Measurements from ENCODE around the gene SGCG.
"Not testable (repeated sequence)": the region's sequence is repeated elsewhere in the genome, so short reads cannot be mapped to it uniquely, and the experiment has no call there.

The SGCG gene

GRCh38 chr13:23180711-23181110 is at the start of gene SGCG:
Gene SGCG (plus strand): TSS chr13:23180979. CDS start chr13:23203695, 22,716 bp downstream.
- ChIA-PET CTCF (interaction anchor here (0.7 kb wide), 1 partner anchor 22 kb away, joined by 4 read pairs; no protein-coding TSS in a partner anchor), POLR2A (no interaction called here)
- TF ChIP-seq NFRKB (IDR thresholded peaks at IDR 0.05) = no peak
- no peak for DNase-seq (ENCODE audit: extremely low spot score)

DNA sequence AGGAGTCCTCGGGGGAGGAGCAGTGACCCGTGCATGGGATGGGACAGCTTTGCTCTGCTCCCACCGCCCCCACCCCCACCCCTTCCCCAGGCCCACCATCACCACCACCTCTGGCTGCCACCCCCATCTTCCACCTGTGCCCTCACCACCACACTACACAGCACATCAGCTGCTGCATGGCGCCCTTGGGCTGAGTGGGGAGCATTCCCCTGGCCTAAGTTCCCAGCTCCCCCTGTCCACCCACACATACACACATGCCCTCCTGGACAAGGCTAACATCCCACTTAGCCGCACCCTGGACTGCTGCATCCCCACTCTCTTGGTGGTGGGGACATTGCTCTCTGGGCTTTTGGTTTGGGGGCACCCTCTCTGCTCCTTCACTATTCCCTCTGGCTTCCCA is 46.2 kb upstream of the SGCG start:
- ChIA-PET POLR2A (no interaction called here), CTCF (no interaction called here)
- no peak for TF ChIP-seq FOXM1 (IDR thresholded peaks at IDR 0.05; ENCODE audit: borderline replicate concordance)
- TF ChIP-seq BHLHE40 (IDR thresholded peaks at IDR 0.05; ENCODE audit: borderline replicate concordance) = no peak
- TF ChIP-seq SP1 (IDR thresholded peaks at IDR 0.05) = no peak
- no peak for TF ChIP-seq ZNF384 (IDR thresholded peaks at IDR 0.05)
- TF ChIP-seq CTBP1 (IDR thresholded peaks at IDR 0.05; ENCODE audit: borderline replicate concordance) = no peak
- TF ChIP-seq PKNOX1 (IDR thresholded peaks at IDR 0.05) = no peak
- no peak for TF ChIP-seq NFRKB (IDR thresholded peaks at IDR 0.05)
- TF ChIP-seq LEF1 (IDR thresholded peaks at IDR 0.05; ENCODE audit: borderline replicate concordance) = no peak
- no peak for TF ChIP-seq FOXA1 (IDR thresholded peaks at IDR 0.05)
- TF ChIP-seq L3MBTL2 (conservative IDR thresholded peaks at IDR 0.05) = no peak
- TF ChIP-seq FOXK2 (IDR thresholded peaks at IDR 0.05) = no peak
- TF ChIP-seq ELF4 (IDR thresholded peaks at IDR 0.05) = no peak
- no peak for TF ChIP-seq HDGF (IDR thresholded peaks at IDR 0.05; ENCODE audit: borderline replicate concordance)
- no peak for TF ChIP-seq ARNT (IDR thresholded peaks at IDR 0.05)
- TF ChIP-seq TARDBP (IDR thresholded peaks at IDR 0.05) = no peak
- no peak for TF ChIP-seq SUZ12 (IDR thresholded peaks at IDR 0.05)
- DNase-seq (ENCODE audit: extremely low spot score) = no peak

DNA sequence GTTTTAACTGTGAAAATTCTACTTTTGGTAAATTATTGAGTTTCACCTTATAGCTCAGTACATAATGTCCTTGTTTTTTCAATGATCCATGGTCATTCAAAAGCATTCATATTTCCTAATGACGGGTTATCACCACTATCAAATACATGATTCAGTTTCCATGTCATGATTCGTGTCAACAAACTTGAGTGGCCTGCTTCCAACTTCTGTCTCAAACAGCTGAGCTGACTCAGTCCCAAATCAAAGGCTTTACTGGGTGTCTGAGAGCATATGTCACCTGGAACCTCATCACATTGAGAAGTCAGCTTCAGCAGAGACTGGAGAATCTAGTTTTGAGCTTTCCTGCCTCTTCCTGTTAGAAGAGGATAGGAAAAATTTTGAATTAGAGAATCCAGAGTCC is 40.3 kb upstream of the SGCG start:
- ChIA-PET POLR2A (no interaction called here), CTCF (no interaction called here)
- no peak for DNase-seq (ENCODE audit: extremely low spot score)
- TF ChIP-seq NFRKB (IDR thresholded peaks at IDR 0.05) (no peak), ELF4 (IDR thresholded peaks at IDR 0.05) (no peak), HDGF (IDR thresholded peaks at IDR 0.05; ENCODE audit: borderline replicate concordance) (no peak), L3MBTL2 (conservative IDR thresholded peaks at IDR 0.05) (no peak), FOXA1 (IDR thresholded peaks at IDR 0.05) (no peak), ZNF384 (IDR thresholded peaks at IDR 0.05) (no peak), FOXM1 (IDR thresholded peaks at IDR 0.05; ENCODE audit: borderline replicate concordance) (no peak), FOXK2 (IDR thresholded peaks at IDR 0.05) (no peak), SUZ12 (IDR thresholded peaks at IDR 0.05) (no peak), SP1 (IDR thresholded peaks at IDR 0.05) (no peak), ARNT (IDR thresholded peaks at IDR 0.05) (no peak), PKNOX1 (IDR thresholded peaks at IDR 0.05) (no peak)

DNA sequence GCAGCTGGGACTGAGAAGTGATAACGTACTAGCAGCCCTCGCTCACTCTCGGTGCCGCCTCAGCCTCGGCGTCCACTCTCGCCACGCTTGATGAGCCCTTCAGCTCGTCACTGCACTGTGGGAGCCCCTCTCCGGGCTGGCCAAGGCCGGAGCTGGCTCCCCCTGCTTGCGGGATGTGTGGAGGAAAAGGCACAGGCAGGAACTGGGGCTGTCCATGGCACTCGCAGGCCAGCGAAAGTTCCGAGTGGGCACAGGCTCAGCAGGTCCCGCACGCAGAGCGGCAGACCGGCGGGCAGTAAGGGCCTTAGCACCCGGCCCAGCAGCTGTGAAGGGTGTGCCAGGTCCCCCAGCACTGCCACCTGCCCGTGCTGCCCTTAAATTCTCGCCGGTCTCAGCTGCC is 38.8 kb upstream of the SGCG start:
- no peak for DNase-seq (ENCODE audit: extremely low spot score)
- ChIA-PET POLR2A (no interaction called here), CTCF (no interaction called here)
- TF ChIP-seq SP1 (IDR thresholded peaks at IDR 0.05) = no peak
- no peak for TF ChIP-seq HDGF (IDR thresholded peaks at IDR 0.05; ENCODE audit: borderline replicate concordance)
- no peak for TF ChIP-seq BHLHE40 (IDR thresholded peaks at IDR 0.05; ENCODE audit: borderline replicate concordance)
- TF ChIP-seq LEF1 (IDR thresholded peaks at IDR 0.05; ENCODE audit: borderline replicate concordance) = no peak
- no peak for TF ChIP-seq NFRKB (IDR thresholded peaks at IDR 0.05)
- TF ChIP-seq FOXK2 (IDR thresholded peaks at IDR 0.05) = no peak
- TF ChIP-seq SUZ12 (IDR thresholded peaks at IDR 0.05) = no peak
- TF ChIP-seq CTBP1 (IDR thresholded peaks at IDR 0.05; ENCODE audit: borderline replicate concordance) = no peak
- TF ChIP-seq L3MBTL2 (conservative IDR thresholded peaks at IDR 0.05) = no peak
- no peak for TF ChIP-seq FOXM1 (IDR thresholded peaks at IDR 0.05; ENCODE audit: borderline replicate concordance)
- TF ChIP-seq FOXA1 (IDR thresholded peaks at IDR 0.05) = no peak
- no peak for TF ChIP-seq ARNT (IDR thresholded peaks at IDR 0.05)
- TF ChIP-seq TARDBP (IDR thresholded peaks at IDR 0.05) = no peak
- TF ChIP-seq PKNOX1 (IDR thresholded peaks at IDR 0.05) = no peak
- TF ChIP-seq ZNF384 (IDR thresholded peaks at IDR 0.05) = no peak
- no peak for TF ChIP-seq ELF4 (IDR thresholded peaks at IDR 0.05)

GRCh38 chr13:23142607-23143006 is 38.2 kb upstream of the SGCG start:
- POLR2A ChIA-PET; CTCF ChIA-PET; DNase-seq (ENCODE audit: extremely low spot score): not testable (repeated sequence)

DNA sequence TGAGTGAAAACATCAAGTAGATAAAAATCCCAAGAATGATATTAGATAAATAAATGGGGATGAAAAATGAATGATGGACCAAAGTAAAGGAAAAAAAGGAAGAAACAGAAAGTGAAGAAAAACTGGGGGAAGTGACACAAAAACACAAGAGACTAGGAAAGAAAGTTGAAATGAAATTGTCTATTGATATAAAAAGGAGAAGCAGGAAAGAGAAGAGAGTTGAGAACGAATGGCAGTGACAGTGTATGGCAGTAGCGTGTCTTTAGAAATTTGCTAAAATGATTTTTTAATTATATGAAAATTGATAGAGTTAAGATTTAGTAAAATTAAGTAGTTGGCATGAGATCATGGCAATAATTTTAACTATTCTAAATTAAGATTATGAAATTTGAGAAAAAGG is 36.3 kb upstream of the SGCG start:
- POLR2A ChIA-PET = no interaction called here
- CTCF ChIA-PET = no interaction called here
- no peak for TF ChIP-seq TARDBP (IDR thresholded peaks at IDR 0.05)
- TF ChIP-seq FOXA1 (IDR thresholded peaks at IDR 0.05) = no peak
- TF ChIP-seq ELF4 (IDR thresholded peaks at IDR 0.05) = no peak
- no peak for TF ChIP-seq PKNOX1 (IDR thresholded peaks at IDR 0.05)
- TF ChIP-seq LEF1 (IDR thresholded peaks at IDR 0.05; ENCODE audit: borderline replicate concordance) = no peak
- TF ChIP-seq NFRKB (IDR thresholded peaks at IDR 0.05) = no peak
- no peak for TF ChIP-seq FOXK2 (IDR thresholded peaks at IDR 0.05)
- TF ChIP-seq FOXM1 (IDR thresholded peaks at IDR 0.05; ENCODE audit: borderline replicate concordance) = no peak
- TF ChIP-seq SUZ12 (IDR thresholded peaks at IDR 0.05) = no peak
- no peak for TF ChIP-seq ARNT (IDR thresholded peaks at IDR 0.05)
- TF ChIP-seq HDGF (IDR thresholded peaks at IDR 0.05; ENCODE audit: borderline replicate concordance) = no peak
- no peak for TF ChIP-seq L3MBTL2 (conservative IDR thresholded peaks at IDR 0.05)
- no peak for TF ChIP-seq ZNF384 (IDR thresholded peaks at IDR 0.05)
- TF ChIP-seq SP1 (IDR thresholded peaks at IDR 0.05) = no peak
- TF ChIP-seq BHLHE40 (IDR thresholded peaks at IDR 0.05; ENCODE audit: borderline replicate concordance) = no peak
- no peak for TF ChIP-seq CTBP1 (IDR thresholded peaks at IDR 0.05; ENCODE audit: borderline replicate concordance)
- DNase-seq (ENCODE audit: extremely low spot score) = no peak

Measured in HEK293T (cell line).